IPS DF 6.9 (cell line): ENCODE measurements around the gene CERT1.

Source experiments
- DNase-seq: peaks from one replicate; pipeline ENCODE4 v3.0.0-alpha.2; 2013; ENCODE audit warnings: low read depth, low spot score
- H3K27ac ChIP-seq: one replicate; pipeline ENCODE4 v1.5.1; 2013; ENCODE audit warnings: low read length, control low read depth
- H3K27me3 ChIP-seq: 2 replicates; pipeline ENCODE4 v1.6.1; 2013; ENCODE audit warnings: mild to moderate bottlenecking, low read length; ENCODE audit not compliant: control insufficient read depth, insufficient read depth
- H3K36me3 ChIP-seq: 2 replicates; pipeline ENCODE4 v1.6.1; 2013; ENCODE audit warnings: low read length; ENCODE audit not compliant: control insufficient read depth, insufficient read depth
- H3K4me1 ChIP-seq: 2 replicates; pipeline ENCODE4 v1.6.1; 2013; ENCODE audit warnings: low read length; ENCODE audit not compliant: control insufficient read depth, insufficient read depth
- H3K4me3 ChIP-seq: 2 replicates; pipeline ENCODE4 v1.5.1; 2013; ENCODE audit warnings: mild to moderate bottlenecking, low read length
- H3K9me3 ChIP-seq: 2 replicates; pipeline ENCODE4 v1.6.1; 2013; ENCODE audit warnings: low read length, inconsistent platforms; ENCODE audit not compliant: control insufficient read depth, insufficient read depth
- WGBS: extraction: QIAGEN DNeasy Blood & Tissue Kit; methylation state at CpG from one replicate; pipeline ENCODE4 v1.1.7; 2013; ENCODE audit warnings: mixed read lengths, missing lambda C conversion rate; ENCODE audit not compliant: insufficient read length, insufficient coverage; 5-methylcytosine and 5-hydroxymethylcytosine counted together

CERT1 gene

GRCh38 chr5:75414241-75414640 lies 97.2 kb downstream of the CERT1 start:
- Histone ChIP-seq H3K9me3 (no peaks in the 10 kb centered on the region), H3K4me1 (no peaks in the 10 kb centered on the region), H3K27ac (no peak overlapping the region), H3K36me3 (no peaks in the 10 kb centered on the region; the same call in 1 of the 2 replicates), H3K27me3 (no peaks in the 10 kb centered on the region), H3K4me3 (no peak overlapping the region)
- no peak for DNase-seq
- WGBS, result no CpG with 5 or more reads among the region's 1 CpG

GRCh38 chr5:75412111-75412990 lies 99.1 kb downstream of the CERT1 start:
- DNase-seq, result no peak
- H3K4me3 ChIP-seq, result no peak overlapping the region
- no peaks in the 10 kb centered on the region for H3K9me3 ChIP-seq
- H3K27ac ChIP-seq, result no peak overlapping the region
- H3K27me3 ChIP-seq, result no peaks in the 10 kb centered on the region
- H3K36me3 ChIP-seq, result no peaks in the 10 kb centered on the region
- no peaks in the 10 kb centered on the region for H3K4me1 ChIP-seq
- WGBS, result no CpG with 5 or more reads among the region's 4 CpGs

- WGBS, result no CpG with 5 or more reads among the region's 3 CpGs
- Histone ChIP-seq H3K27ac (no peak overlapping the region), H3K9me3 (no peaks in the 10 kb centered on the region), H3K4me3 (no peak overlapping the region), H3K36me3 (no peaks in the 10 kb centered on the region), H3K27me3 (no peaks in the 10 kb centered on the region), H3K4me1 (no peaks in the 10 kb centered on the region)
- no peak for DNase-seq
Observed at GRCh38 chr5:75405296-75405695, 106.1 kb downstream of the CERT1 start.

GRCh38 chr5:75395277-75395676 lies 116.2 kb downstream of the CERT1 start:
- Histone ChIP-seq H3K27ac (no peak overlapping the region), H3K4me1 (no peaks in the 10 kb centered on the region), H3K4me3 (no peak overlapping the region), H3K27me3 (no peaks in the 10 kb centered on the region), H3K36me3 (no peaks in the 10 kb centered on the region), H3K9me3 (no peaks in the 10 kb centered on the region)
- no CpG with 5 or more reads among the region's 3 CpGs for WGBS
- DNase-seq, result no peak

GRCh38 chr5:75389430-75389829 lies 122.0 kb downstream of the CERT1 start:
- no CpG with 5 or more reads among the region's 2 CpGs for WGBS
- no peak for DNase-seq
- Histone ChIP-seq H3K27me3 (no peaks in the 10 kb centered on the region), H3K4me1 (no peaks in the 10 kb centered on the region), H3K36me3 (no peaks in the 10 kb centered on the region; the same call in 1 of the 2 replicates), H3K27ac (no peak overlapping the region), H3K4me3 (no peak overlapping the region), H3K9me3 (no peaks in the 10 kb centered on the region)

- Histone ChIP-seq H3K36me3 (no peaks in the 10 kb centered on the region; the same call in 1 of the 2 replicates), H3K27ac (no peak overlapping the region), H3K27me3 (no peaks in the 10 kb centered on the region), H3K9me3 (no peaks in the 10 kb centered on the region), H3K4me1 (no peaks in the 10 kb centered on the region), H3K4me3 (no peak overlapping the region)
- no peak for DNase-seq
- WGBS, result no CpG with 5 or more reads among the region's 6 CpGs
Observed at GRCh38 chr5:75387806-75388205, 123.6 kb downstream of the CERT1 start.

- H3K36me3 ChIP-seq, result no peaks in the 10 kb centered on the region; the same call in 1 of the 2 replicates
- no peak for DNase-seq
- no peaks in the 10 kb centered on the region for H3K4me1 ChIP-seq
- no peak overlapping the region for H3K27ac ChIP-seq
- WGBS, result no CpG with 5 or more reads among the region's 1 CpG
- H3K4me3 ChIP-seq, result no peak overlapping the region
- no peaks in the 10 kb centered on the region for H3K27me3 ChIP-seq
- no peaks in the 10 kb centered on the region for H3K9me3 ChIP-seq
Observed at GRCh38 chr5:75384218-75384617, 127.2 kb downstream of the CERT1 start.

GRCh38 chr5:75381456-75381855 lies 130.0 kb downstream of the CERT1 start:
- no peak overlapping the region for H3K27ac ChIP-seq
- DNase-seq, result no peak
- H3K27me3 ChIP-seq, result no peaks in the 10 kb centered on the region
- H3K9me3 ChIP-seq, result no peaks in the 10 kb centered on the region
- no peaks in the 10 kb centered on the region; the same call in 1 of the 2 replicates for H3K36me3 ChIP-seq
- WGBS, result no CpG with 5 or more reads among the region's 4 CpGs
- no peaks in the 10 kb centered on the region for H3K4me1 ChIP-seq
- H3K4me3 ChIP-seq, result no peak overlapping the region

GRCh38 chr5:75380099-75380498 lies 131.3 kb downstream of the CERT1 start:
- H3K27me3 ChIP-seq, result no peaks in the 10 kb centered on the region
- DNase-seq, result no peak
- no peak overlapping the region for H3K27ac ChIP-seq
- H3K4me1 ChIP-seq, result no peaks in the 10 kb centered on the region
- no peaks in the 10 kb centered on the region for H3K9me3 ChIP-seq
- WGBS, result no CpG with 5 or more reads among the region's 1 CpG
- no peak overlapping the region for H3K4me3 ChIP-seq
- H3K36me3 ChIP-seq, result no peaks in the 10 kb centered on the region; the same call in 1 of the 2 replicates

- no peaks in the 10 kb centered on the region for H3K4me1 ChIP-seq
- no peaks in the 10 kb centered on the region for H3K9me3 ChIP-seq
- no peaks in the 10 kb centered on the region for H3K36me3 ChIP-seq
- H3K27me3 ChIP-seq, result no peaks in the 10 kb centered on the region
- DNase-seq, result no peak
- no CpG with 5 or more reads among the region's 4 CpGs for WGBS
- H3K4me3 ChIP-seq, result no peak overlapping the region
- no peak overlapping the region for H3K27ac ChIP-seq
Observed at GRCh38 chr5:75375414-75375813, 136.0 kb downstream of the CERT1 start.

GRCh38 chr5:75374394-75374814 lies 137.0 kb downstream of the CERT1 start:
- Histone ChIP-seq H3K27ac (no peak overlapping the region), H3K9me3 (no peaks in the 10 kb centered on the region), H3K4me3 (no peak overlapping the region), H3K4me1 (no peaks in the 10 kb centered on the region), H3K36me3 (no peaks in the 10 kb centered on the region), H3K27me3 (no peaks in the 10 kb centered on the region)
- WGBS, result no CpG with 5 or more reads among the region's 12 CpGs
- no peak for DNase-seq
